ENCODE results near the gene CACTIN.

CACTIN gene

DNA sequence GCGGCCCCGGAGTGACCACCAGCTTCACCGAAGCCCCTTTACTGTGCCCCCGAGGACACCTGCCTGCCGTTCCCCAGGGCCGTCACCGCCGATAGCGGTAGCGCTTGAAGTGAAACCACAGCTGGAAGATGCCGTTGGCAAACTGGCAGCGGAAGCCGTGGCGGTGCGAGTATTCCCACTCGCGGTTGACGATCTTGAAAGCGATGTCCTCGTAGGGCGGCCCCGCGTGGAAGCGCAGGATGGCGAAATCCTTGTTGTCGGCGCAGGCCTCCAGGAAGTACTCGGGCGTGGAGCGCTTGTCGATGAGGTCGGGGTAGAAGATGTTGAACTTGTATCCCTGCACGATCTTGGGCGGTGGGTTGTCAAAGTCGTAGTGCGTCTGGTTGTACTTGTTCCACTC, 14.7 kb downstream of the CACTIN start:
- H3K27ac Mint-ChIP-seq = no peak overlapping the region
- DNase-seq = no peak
- peaks cover 11% of the 10 kb centered on the region for H3K36me3 Mint-ChIP-seq (ENCODE audit: low read depth)
- no peak overlapping the region for H3K4me3 Mint-ChIP-seq
- TF ChIP-seq, protein P1, sequence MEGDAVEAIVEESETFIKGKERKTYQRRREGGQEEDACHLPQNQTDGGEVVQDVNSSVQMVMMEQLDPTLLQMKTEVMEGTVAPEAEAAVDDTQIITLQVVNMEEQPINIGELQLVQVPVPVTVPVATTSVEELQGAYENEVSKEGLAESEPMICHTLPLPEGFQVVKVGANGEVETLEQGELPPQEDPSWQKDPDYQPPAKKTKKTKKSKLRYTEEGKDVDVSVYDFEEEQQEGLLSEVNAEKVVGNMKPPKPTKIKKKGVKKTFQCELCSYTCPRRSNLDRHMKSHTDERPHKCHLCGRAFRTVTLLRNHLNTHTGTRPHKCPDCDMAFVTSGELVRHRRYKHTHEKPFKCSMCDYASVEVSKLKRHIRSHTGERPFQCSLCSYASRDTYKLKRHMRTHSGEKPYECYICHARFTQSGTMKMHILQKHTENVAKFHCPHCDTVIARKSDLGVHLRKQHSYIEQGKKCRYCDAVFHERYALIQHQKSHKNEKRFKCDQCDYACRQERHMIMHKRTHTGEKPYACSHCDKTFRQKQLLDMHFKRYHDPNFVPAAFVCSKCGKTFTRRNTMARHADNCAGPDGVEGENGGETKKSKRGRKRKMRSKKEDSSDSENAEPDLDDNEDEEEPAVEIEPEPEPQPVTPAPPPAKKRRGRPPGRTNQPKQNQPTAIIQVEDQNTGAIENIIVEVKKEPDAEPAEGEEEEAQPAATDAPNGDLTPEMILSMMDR (IDR thresholded peaks at IDR 0.05) = no peak
- H3K9me3 Mint-ChIP-seq = no peaks in the 10 kb centered on the region
- peaks cover 15% of the 10 kb centered on the region for H3K4me1 Mint-ChIP-seq
- peaks cover 6% of the 10 kb centered on the region for H3K27me3 Mint-ChIP-seq (ENCODE audit: low read depth, poor library complexity)

DNA sequence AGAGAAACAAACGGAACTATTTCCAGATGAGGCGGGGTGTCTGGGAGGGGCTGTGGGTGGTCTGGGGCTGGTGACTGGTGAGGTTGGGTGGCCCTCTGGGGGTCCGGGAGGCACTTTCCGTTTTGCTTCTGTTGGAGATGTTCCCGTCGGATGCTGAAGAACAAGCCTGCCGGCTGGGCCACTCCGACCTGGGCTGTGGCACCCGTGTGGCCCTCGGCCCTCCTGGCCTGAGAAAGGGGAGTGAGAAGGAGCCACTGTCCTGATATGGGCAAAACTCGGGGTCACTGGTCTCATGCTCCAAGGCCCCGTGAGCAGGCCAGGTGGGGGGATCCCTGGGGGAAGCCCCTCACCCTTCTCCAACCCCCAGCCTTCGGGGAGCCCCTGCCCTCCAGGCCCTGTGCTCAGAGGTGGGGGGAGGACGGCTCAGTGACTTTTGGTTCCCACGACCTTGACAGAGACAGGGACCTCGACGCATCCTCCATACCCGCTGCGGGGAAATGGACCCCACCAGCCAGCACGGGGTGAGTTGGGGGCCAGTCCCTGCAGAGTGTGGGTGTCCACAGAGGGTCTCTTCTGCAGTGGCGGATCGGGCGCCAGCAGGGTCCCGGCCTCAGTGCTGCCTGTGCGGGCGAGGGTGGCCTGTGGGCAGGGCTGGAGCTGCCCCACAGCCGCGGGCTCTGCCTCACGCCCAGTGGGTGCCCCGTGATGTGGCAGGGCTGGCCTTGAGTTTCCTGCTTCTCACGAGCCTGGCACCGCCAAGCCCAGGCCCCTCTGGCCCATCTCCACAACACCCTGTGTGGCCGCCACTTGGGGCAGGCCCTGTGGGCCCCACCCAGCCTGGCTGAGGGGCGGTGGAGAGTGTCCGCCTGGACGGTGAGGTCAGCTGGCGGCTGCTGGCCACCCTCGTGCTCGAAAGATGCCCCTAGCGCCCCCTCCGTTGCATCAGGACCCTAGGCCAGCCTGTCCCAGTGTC, 15.6 kb downstream of the CACTIN start:
- TF ChIP-seq, protein P1 (IDR thresholded peaks at IDR 0.05) = no peak
- peaks cover 11% of the 10 kb centered on the region for H3K36me3 Mint-ChIP-seq (ENCODE audit: low read depth)
- no peak for DNase-seq
- peaks cover 7% of the 10 kb centered on the region for H3K27me3 Mint-ChIP-seq (ENCODE audit: low read depth, poor library complexity)
- peaks cover 15% of the 10 kb centered on the region for H3K4me1 Mint-ChIP-seq
- H3K4me3 Mint-ChIP-seq = no peak overlapping the region
- no peaks in the 10 kb centered on the region for H3K9me3 Mint-ChIP-seq
- H3K27ac Mint-ChIP-seq = no peak overlapping the region

DNA sequence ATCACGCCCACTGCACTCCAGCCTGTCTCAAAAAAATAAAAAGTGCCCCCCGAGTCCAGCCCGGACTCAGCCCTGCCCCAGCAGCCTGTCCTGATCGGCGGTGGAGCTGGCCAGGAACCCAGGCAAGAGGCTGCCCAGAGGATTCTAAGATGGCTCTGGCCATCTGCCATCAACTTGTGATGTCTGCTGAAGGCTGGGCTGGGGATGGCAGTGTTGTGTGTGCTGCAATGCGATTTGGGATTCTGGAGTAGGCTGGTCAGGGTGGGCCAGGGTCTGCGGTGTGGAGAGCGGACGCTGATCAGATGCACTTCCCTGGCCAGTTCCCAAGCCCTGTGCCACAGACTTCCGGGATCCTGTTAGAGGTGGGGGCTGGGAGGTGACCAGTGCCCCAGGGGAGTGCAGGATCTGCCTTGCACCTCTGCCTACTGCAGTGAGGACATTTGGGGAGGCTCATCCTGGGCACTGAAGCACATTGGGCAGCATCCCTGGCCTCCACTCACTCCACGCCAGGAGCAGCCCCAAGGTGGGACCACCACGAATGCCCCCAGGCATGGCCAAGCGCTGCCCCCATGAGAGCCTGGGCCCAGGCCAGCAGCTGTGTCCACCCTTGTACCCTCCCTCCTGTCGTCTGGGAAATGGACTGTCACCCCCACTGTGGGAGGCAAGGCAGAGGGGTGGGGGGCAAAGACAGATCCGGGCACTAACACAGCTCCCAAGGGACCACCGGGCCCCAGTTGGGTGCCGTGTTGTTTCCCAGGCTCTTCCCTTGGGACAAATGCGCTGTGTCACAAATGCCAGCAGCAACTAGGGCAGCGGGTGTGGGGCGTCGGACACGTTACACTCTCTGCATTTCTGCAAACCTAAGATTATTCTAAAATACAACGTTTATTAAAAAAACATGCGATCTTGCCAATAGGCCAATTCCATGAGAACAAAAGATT, 16.5 kb downstream of the CACTIN start:
- Mint-ChIP-seq H3K36me3 (ENCODE audit: low read depth) (peaks cover 11% of the 10 kb centered on the region), H3K4me1 (peaks cover 15% of the 10 kb centered on the region), H3K27ac (no peak overlapping the region), H3K27me3 (ENCODE audit: low read depth, poor library complexity) (peaks cover 7% of the 10 kb centered on the region), H3K4me3 (no peak overlapping the region), H3K9me3 (no peaks in the 10 kb centered on the region)
- TF ChIP-seq, protein P1 (IDR thresholded peaks at IDR 0.05) = no peak
- no peak for DNase-seq

DNA sequence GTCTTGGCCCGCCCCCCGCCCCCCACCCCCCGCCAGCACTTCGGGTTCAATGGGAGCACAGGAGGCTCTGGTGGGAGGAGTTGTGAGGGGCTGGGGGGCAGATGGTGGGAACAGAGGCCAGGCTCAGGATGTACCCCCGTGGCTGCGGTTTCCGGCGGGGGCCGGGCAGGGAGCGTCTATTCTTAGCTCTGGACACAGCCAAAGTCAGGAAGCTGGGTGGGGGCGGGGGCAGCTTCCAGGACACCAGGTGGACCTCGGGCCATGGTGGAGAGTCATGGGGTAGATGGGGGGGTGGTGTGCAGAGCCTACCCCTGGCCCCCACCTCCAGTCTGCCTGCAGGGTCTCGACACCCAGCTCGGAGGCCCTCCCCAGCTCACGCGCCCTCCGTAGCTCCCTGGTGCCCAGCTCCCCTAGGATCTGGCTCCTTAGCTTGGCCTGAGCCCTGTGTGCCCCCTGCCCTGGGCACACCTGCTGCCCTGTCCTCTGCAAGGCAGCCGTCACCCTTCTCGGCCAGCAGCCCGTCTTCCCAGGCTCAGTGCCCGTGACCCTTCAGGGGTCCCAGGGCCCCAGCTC, 17.8 kb downstream of the CACTIN start:
- Mint-ChIP-seq H3K9me3 (no peaks in the 10 kb centered on the region), H3K36me3 (ENCODE audit: low read depth) (peaks cover 11% of the 10 kb centered on the region), H3K4me1 (peaks cover 15% of the 10 kb centered on the region), H3K27ac (no peak overlapping the region), H3K27me3 (ENCODE audit: low read depth, poor library complexity) (peaks cover 7% of the 10 kb centered on the region), H3K4me3 (no peak overlapping the region)
- DNase-seq = no peak
- TF ChIP-seq, protein P1 (IDR thresholded peaks at IDR 0.05) = no peak

DNA sequence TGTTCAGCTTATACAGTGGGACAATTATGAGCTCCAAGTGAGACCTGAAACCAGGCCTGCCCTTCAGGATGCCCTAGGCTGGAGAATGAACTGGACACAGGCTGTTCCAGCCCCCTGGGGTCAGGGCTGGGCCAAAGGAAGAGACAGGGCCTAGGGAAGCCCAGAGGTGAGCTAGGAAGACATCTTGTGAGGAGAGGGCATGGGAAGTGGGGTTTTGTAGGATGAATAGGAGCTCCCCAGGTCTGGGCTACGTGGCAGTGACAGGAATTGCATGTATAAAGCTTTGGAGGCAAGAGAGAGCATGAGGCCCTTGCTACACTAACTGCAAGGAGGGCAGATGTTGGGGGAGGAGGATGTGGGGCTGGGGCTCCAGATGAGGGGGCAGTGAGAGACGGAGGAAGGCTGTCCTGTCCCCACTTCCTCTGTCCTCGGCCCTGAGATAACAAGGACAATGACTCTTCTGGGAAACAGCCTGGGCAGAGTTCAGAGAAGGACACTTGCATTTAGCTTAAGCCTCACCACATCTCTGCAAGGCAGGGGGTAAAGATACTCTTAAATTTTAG, 18.4 kb downstream of the CACTIN start:
- Mint-ChIP-seq H3K4me1 (peaks cover 21% of the 10 kb centered on the region), H3K4me3 (peak overlapping the region; percentile 58), H3K36me3 (ENCODE audit: low read depth) (peaks cover 11% of the 10 kb centered on the region), H3K27ac (no peak overlapping the region), H3K27me3 (ENCODE audit: low read depth, poor library complexity) (peaks cover 7% of the 10 kb centered on the region), H3K9me3 (no peaks in the 10 kb centered on the region)
- DNase-seq = no peak
- TF ChIP-seq, protein P1 (IDR thresholded peaks at IDR 0.05) = no peak

Data from nephron progenitor cell (in vitro differentiated cells).